ENCODE results near the gene SPATA18. TPM values are rescaled to one million over a fixed set of nuclear protein-coding genes. Genes with fewer than 3 reads are reported as not detected.

Gene SPATA18
- total and polyA plus RNA-seq, 7 donors = 1.8 to 13.0 (median 3.2) TPM

DNA sequence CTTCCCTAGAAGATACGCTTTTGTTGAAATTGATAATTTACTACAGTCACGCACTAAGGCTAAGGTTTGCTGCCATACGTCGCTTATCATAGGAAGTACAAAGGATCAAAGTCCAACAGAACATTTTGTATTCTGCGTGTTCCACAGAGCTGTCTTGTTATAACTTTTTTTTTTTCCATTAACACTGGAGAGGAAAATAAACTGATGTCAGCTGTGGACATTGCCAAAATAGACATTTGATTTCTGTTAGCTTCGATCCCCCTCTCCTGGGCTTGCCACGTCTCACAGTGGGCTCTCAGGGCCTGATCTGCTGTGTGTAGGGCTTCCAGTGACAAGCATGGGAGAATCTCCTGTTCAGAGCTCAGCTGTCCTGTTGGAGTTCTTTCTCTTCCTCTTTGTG, 93.3 kb downstream of the SPATA18 start:
- Histone ChIP-seq H3K27me3 (no peaks in the 10 kb centered on the region), H3K9me3 (no peaks in the 10 kb centered on the region), H3K36me3 (no peaks in the 10 kb centered on the region), H3K4me3 (no peak overlapping the region), H3K4me1 (no peaks in the 10 kb centered on the region), H3K27ac (no peak overlapping the region)
- 48 to 77% methylated on average over 7 of the region's 7 CpGs for WGBS, 2 donors
- intact Hi-C loops (cut with DNase I) = no loop called here
- DNase-seq = no peak
- TF ChIP-seq, protein P1, sequence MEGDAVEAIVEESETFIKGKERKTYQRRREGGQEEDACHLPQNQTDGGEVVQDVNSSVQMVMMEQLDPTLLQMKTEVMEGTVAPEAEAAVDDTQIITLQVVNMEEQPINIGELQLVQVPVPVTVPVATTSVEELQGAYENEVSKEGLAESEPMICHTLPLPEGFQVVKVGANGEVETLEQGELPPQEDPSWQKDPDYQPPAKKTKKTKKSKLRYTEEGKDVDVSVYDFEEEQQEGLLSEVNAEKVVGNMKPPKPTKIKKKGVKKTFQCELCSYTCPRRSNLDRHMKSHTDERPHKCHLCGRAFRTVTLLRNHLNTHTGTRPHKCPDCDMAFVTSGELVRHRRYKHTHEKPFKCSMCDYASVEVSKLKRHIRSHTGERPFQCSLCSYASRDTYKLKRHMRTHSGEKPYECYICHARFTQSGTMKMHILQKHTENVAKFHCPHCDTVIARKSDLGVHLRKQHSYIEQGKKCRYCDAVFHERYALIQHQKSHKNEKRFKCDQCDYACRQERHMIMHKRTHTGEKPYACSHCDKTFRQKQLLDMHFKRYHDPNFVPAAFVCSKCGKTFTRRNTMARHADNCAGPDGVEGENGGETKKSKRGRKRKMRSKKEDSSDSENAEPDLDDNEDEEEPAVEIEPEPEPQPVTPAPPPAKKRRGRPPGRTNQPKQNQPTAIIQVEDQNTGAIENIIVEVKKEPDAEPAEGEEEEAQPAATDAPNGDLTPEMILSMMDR (IDR thresholded peaks at IDR 0.05) = no peak
- TF ChIP-seq POLR2A (IDR thresholded peaks at IDR 0.05) (no peak), POLR2AphosphoS5 (IDR thresholded peaks at IDR 0.05) (no peak), EP300 (IDR thresholded peaks at IDR 0.05) (no peak)

Other genes starting within 250 kb of the SPATA18 start
- gene DCUN1D4, start 208.2 kb upstream of the SPATA18 start, total RNA-seq = 10 to 100 TPM; 48.6 to 76.2 (median 62.3) TPM
- 10 to 100 TPM in 1 of 3 donors, 1 to 10 TPM in 2; 9.6 to 10.7 (median 9.9) TPM for gene DCUN1D4, start 208.2 kb upstream of the SPATA18 start, polyA plus RNA-seq
- gene LRRC66, start 30.9 kb upstream of the SPATA18 start, total RNA-seq = 1 to 10 TPM in 1 of 4 donors, under 1 TPM in 3; 0.36 to 3.9 (median 0.75) TPM
- 1 to 10 TPM; 1.6 to 3.5 (median 1.8) TPM for gene LRRC66, start 30.9 kb upstream of the SPATA18 start, polyA plus RNA-seq
- 10 to 100 TPM; 57.7 to 92.7 (median 78.0) TPM for gene SGCB, start 13.0 kb upstream of the SPATA18 start, total RNA-seq
- gene SGCB, start 13.0 kb upstream of the SPATA18 start, polyA plus RNA-seq = 10 to 100 TPM in 1 of 3 donors, 1 to 10 TPM in 2; 3.7 to 11.8 (median 5.4) TPM

All from sigmoid colon (tissue), 7 donors.